Fibroblast of gingiva (primary cell): ENCODE measurements around the gene NR3C2.
"Not testable (repeated sequence)": the region's sequence is repeated elsewhere in the genome, so short reads cannot be mapped to it uniquely, and the experiment has no call there.

Source experiments
- DNase-seq: peaks from one replicate; pipeline ENCODE4 v3.0.0-alpha.2; 2011; ENCODE audit warnings: low read depth

Gene NR3C2

DNA sequence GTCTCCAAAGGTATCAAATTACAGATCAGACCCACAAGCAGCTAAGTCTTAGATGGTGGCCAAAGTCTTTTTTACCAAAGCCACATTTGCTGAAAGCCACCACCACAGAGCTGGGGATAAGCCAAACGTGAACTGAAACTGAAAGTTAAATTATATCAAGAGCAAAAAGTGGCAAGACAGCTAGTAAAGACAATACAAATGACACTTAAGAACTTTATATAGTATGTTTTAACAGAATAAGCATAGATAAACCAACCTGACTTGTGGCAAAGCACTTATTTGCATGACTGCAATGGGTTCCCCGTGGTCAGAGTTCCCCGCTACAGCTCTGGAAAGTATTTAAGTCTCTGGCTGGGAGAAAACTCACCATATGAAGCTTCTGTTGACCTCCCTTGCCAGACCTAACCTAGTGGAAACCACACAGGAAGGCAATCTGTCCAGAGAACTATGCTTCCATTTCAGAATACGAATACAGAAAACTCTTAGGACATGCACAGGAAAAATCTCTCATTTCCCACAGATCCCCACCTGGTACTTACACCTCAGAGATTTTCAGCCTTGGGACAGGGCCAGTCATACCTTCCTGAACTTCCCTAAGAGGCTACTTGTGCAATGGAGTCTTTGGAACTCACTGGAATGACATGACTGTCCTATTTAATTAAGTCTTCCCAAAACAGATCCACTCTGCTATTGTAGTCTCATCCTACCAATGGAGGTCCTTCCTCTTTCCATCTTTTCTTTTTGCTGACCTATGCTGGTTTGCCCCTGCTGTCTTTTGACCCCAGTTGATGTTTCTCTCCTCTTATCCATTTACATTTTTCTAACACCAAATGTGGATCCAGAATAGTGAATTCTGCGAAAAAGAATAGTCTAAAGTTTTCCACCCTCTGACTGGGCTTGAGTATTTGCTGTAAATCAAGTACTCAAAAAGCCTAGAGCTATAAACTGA lies 225.1 kb downstream of the NR3C2 start:
- DNase-seq = no peak

DNA sequence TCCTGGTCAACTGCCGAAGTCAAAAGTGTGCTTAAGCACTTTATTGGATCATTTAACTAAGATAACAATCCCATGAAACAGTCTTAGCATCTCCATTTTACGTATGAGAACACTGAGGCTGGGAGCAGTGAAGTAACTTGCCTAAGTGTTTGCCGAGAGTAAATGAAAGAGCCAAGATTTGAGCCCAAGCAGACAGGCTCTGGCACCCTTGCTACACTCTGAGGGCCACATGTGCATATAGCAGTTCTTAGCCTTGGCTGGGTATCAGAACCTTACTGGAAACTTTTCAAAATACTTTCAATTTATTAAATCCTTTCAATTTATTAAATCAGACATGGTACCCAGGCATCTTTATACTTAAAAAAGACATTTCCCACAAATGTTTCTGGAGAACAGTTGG lies 225.9 kb downstream of the NR3C2 start:
- no peak for DNase-seq

DNA sequence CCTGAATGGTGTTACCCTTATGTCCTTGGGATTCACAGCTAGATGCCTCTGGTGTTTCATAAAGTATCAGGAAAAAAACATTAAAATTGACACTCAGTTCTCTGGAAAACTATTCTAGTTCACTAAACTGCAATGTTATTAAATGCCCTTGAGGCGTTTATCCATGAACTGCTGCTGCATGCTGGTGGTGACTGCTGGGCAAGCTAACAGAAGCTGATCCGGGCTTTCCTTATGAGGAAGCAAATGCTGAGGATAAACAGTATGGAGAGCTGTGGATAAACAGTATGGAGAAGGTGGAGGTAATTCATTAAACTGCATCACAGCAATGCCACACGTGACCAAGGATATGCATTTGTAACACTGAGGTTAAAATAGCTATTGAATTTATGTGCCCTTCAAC lies 227.0 kb downstream of the NR3C2 start:
- DNase-seq = no peak

DNA sequence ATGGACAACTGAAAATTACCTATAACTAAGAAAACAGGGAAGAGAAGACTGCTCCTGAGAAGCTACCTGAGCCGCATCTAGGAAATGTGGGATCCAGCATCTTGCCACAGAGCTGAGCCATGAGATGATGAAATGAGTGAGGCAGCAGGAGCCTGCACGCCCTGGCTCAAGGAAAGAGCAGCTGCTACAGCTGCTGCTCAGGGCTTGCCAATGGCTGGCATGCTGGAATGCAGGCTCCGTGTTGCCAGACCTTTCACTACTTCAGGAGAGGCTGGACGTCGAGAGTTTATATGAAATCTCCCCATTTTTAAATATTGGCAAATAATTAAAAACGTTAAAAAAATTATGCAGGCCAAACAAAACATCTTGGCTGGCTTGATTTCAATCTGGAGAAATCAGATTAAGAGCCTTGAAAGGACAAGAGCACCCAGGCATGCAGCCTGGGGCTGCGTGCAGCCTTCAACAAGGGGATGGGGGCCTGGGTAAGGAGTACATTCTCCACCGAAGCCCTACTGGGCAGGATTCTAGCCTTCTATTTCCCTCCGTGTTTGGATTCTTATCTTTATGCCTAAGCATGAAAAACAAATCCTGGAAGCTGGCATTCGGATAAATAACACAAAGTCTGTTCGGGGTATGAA lies 227.6 kb downstream of the NR3C2 start:
- DNase-seq = peak; percentile 75

DNA sequence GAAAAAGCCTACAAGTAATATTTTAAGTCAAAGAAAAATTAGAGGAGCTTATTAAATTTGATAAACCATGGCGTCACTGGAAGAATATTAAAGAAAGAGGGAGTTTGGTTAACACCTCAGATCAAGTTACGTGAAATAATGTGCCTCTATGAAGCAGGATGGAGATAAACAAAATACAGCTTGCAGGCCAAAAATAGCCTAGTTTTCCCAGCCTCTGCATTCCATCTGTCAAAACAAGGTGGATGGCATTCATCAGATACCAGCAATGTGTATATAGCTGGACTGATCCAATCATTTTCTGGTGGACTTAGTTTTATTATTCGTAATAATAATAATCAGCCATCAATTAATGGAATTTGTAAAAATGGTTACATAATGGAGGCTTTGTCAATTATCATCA lies 230.7 kb downstream of the NR3C2 start:
- DNase-seq = no peak

DNA sequence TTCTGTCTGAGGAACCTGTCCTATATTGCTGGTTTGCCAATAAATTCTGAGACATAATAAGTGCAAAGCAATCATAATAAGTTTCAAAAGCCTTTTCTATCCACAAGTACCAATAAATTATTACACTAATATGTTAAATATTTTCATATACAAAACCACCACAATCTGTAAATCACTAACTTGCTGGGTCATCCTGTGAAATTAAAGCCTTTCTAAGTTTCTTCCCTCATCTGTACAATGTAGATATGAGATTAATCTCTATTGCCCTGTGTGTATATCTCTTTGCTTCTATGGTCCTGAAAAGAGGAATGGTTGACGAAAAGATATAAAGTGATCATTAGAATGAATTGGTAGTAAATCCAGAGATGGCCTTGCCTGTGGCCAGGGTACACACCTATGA lies 231.6 kb downstream of the NR3C2 start:
- DNase-seq = no peak

DNA sequence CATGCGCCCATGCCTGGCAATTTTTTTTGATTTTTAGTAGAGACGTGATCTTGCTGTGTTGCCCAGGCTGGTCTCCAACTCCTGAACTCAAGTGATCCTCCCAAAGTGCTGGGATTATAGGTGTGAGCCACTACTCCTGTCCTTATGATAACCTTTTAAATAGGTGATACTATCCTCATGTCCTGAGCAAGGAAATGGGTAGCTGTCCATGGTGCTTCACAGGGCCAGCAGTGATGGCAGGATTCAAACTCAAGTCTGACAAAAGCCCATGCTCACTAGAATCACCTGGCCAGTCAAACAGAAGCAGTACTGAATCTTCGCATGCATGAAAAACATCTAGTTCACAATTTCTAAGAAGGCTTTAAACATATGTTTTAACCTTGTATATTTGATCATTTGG lies 235.1 kb downstream of the NR3C2 start:
- DNase-seq = no peak

DNA sequence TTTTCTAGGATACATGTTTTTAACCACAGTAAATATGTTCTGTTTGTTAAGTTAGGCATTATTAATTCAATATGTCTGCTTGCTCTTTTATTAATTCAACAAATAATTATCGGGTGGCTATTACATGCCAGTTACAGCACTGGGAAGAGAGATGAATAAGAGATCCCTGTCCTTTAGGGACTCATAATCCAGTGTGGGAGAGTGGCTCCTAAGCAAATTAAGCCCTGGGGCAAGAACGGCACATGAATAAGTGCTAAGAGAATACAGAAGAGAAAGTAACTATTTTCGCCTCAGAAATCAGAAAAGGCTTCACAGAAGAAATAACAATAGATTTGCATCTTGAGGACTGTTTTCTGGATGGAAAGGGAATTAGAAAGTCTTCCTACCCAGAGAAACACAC lies 236.7 kb downstream of the NR3C2 start:
- DNase-seq = no peak

DNA sequence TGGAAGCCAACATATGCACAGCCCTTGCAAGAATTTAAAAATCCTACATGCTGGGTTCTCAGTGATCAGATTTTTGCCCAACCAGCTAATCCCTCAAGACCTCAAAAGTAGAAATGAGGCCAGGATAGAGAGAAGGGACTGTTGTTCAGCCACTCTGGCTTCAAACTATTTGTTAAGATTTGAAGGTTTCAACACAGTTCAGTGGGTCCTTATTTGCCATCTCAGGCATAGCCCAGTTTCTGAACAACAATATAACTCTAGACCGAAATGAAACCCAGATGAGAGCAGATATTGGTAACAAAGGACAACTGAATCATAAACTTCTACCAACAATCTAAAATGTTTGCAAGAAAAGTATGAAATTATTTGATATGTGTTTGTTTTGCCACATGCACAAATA lies 237.3 kb downstream of the NR3C2 start:
- DNase-seq = no peak

DNA sequence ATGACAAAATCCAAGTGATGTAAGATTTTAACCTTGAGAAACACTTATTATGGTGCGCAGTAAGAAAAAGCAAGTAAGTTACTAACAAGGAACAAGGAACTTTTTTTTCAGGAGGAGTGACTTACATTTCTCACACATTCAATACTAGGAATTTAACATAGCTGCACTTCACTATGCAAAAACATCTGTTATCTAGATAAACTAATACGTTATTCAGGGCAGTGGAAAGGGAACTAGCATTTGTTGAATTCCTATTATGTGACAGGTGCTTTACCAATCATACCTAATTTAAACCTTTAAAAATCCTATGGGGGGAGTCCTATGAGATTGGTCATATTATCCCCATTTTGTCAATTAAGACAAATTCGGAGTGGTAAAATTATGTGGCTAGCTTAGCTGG lies 238.0 kb downstream of the NR3C2 start:
- no peak for DNase-seq

DNA sequence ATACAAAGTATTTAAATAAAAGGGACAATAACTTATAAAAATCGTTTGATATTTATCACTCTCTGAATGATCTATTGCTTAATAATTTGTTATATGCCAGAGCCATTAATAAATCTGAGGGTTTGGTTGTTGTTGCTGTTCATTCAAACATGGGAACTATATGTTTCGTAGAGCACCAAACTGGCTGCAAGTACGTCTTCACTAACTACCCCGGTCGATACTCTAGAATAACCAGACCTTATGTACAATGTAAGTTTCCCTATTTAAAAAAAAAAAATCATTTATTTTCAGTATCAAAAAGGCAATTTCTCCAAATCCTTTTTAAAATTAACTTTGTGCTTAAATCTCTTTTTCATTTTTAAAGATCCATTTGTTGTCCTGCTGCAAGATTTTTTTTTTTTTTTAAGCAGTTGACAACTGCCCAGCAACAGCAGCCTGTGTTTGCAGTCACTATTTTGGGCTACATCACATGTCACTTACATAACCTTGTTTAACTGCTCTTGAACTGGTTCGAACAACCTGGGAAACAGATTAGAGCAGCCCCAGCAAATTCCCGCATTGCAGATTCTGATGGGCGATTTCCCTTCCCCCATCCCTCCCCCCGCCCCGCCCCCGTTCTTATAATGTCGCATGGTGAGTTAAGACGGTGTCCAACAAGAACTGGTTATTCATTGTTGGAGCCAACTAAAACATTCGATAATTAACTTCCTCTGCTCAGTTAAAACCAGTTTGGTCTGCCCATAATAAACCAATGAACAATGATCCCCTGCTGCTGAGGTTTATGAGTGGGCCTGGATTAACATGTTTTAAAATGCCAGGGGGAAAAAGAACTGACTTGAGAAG lies 238.9 kb downstream of the NR3C2 start:
- DNase-seq = no peak

DNA sequence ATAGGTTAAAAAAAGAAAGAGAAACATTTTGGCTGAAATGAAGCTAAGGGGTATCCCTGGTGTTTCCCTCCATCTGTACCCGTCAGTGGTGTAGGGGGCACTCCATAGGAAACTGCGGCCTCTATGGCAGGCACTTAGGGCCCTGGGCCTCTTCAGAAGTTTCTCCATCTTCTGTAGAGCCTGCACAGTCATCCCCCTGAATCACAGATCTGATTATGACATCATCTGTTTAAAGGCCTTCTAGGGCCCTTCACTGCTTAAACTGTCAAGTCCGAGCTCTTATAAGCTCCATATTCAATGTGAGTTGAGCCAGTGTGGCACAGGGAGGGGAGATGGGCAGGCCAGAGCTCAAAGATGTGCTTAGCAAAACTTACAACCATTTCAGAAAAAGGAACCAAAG lies 241.3 kb downstream of the NR3C2 start:
- no peak for DNase-seq

DNA sequence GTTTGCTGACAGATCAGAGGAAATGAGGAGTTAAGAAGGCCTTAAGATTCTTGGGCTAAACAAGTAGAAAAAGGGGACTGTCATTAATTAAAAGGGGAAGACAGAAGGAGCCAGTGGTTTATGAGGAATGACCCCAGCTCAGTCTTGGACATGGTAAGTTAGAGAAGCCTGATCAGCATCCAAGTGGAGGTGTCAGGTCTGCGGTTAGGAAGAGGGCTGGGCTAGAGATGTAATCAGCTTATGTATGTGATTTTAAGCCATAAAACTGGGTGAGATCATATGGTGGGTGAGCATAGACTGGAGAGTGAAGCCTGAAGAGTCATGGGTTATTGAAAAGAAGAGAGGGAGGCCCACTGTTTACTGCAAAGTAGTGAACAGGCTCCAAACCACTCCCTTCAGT lies 246.1 kb downstream of the NR3C2 start:
- DNase-seq = no peak

DNA sequence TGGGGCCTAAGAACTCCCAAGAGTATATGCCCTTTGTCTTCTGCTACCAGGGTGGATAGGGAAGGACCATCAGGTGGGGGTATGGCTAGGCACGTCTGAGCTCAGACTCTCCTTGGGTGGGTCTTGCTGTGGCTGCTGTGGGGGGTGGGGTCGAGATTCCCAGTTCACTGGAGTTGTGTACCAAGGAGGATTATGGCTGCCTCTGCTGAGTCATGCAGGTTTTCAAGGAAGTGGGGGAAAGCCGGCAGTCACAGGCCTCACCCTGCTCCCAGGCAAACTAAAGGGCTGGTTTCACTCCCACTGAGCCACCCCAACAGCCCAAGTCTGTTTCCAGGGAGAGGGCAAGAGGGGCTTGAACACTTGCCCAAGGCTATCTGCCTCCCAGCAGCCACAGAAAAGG lies 249.7 kb downstream of the NR3C2 start:
- DNase-seq = no peak

DNA sequence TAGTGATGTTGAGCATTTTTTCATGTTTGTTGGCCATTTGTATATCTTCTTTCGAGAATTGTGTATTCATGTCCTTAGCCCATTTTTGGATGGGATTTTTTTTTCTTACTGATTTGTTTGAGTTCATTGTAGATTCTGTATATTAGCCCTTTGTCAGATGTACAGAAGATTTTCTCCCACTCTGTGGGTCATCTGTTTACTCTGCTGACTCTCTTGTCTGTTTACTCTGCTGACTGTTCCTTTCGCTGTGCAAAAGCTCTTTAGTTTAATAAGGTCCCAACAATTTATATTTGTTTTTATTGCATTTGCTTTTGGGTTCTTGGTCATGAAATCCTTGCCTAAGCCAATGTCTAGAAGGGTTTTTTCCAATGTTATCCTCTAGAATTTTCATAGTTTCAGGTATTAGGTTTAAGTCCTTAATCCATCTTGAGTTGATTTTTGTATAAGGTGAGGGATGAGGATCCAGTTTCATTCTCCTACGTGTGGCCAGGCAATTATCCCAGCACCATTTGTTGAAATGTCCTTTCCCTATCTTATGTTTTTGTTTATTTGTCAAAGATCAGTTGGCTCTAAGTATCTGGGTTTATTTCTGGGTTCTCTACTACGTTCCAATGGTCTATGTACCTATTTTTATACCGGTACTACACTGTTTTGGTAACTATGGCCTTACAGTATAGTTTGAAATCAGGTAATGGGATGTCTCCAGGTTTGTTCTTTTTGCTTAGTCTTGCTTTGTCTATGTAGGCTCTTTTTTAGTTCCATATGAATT lies 254.6 kb downstream of the NR3C2 start:
- not testable (repeated sequence) for DNase-seq

DNA sequence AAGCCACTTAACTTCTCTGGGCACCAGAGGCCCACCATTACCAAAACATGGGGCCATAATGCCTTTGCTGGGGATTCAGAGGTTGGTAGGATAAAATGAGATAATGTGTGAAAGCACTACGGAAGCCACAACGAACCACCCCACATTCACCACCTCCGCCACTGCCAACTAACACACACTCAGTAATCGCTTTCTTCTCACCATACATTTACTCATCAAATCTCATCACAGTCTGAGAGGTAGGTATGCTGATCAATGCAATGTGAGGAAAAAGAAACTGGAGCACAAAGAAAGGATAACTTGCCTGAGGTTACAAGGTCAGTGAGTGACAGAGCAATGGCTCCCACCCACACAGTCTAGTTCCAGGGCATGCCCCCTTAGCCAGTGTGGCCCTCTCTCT lies 257.3 kb downstream of the NR3C2 start:
- DNase-seq = no peak

DNA sequence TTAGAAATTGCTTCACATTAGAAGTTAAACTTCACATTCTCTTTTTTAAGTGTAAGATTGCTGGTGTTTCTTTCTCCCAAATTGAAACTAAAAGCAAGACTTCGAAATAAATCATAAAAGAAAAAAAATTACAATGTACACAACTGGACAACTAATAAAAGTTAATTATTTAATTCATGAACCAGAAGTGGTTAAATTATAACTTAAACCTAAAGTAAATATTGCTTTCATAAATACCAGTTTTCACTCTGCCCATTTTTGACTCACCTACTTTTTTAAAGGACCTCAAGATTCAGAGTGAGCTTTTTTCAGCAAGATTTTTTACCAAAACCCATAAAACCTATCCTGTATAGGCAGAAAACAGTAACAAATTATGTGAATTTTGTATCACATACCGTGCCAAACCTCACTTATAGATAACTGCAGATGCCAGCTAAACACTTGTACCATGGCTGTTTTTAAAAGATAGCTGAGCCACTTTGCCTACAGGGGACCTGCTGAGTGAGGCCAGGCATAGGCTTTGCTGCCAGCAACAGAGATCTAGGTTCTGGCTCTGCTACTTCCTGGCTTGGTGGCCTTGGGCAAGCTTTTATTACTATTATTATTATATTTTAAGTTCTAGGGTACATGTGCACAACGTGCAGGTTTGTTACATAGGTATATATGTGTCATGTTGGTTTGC lies 259.8 kb downstream of the NR3C2 start:
- no peak for DNase-seq

DNA sequence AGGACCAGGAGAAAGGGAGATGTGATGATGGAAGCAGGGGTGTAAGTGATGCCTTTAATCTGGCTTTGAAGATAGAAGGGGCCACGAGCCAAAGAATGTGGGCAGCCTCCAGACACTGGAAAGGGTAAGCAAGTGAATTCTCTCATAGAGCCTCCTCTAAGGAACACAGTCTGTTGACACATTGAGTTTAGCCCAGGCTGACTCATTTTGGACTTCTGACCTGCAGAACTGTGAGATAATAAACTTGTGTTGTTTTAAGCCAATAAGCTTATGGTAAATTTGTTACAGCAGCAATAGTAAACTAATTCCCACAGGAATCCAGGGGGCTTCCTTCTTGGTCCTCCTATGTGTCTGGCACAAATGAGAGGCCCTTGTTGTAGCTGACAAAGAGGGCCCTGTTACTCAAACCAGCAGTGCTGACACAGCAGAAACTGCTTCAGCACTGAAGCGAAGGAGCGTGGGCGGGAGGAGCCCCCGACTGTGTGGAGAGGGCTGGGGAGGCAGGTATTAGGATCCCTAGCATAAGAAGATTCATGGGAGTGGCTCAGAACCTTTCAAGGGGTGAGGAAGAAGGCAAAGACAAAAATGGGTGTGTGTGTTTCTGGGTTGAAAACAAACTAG lies 268.7 kb downstream of the NR3C2 start:
- no peak for DNase-seq

DNA sequence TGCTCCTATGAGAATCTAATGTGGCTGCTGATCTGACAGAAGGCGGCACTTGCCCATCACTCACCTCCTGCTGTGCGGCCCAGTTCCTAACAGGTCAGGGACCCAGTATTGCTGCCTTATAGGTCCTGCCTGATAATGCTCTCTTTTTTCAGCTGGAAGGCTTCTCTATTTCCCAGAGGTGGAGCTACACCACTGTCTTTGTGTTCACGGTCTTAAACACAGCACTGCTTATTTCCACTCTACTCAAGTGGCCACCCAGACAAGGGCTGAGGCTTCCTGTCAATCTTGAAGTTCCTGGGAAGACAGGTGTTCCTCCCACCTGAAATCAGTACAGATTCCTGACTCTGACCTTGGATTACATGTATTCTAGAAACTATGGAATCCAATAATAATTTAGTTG lies 270.6 kb downstream of the NR3C2 start:
- DNase-seq = no peak

DNA sequence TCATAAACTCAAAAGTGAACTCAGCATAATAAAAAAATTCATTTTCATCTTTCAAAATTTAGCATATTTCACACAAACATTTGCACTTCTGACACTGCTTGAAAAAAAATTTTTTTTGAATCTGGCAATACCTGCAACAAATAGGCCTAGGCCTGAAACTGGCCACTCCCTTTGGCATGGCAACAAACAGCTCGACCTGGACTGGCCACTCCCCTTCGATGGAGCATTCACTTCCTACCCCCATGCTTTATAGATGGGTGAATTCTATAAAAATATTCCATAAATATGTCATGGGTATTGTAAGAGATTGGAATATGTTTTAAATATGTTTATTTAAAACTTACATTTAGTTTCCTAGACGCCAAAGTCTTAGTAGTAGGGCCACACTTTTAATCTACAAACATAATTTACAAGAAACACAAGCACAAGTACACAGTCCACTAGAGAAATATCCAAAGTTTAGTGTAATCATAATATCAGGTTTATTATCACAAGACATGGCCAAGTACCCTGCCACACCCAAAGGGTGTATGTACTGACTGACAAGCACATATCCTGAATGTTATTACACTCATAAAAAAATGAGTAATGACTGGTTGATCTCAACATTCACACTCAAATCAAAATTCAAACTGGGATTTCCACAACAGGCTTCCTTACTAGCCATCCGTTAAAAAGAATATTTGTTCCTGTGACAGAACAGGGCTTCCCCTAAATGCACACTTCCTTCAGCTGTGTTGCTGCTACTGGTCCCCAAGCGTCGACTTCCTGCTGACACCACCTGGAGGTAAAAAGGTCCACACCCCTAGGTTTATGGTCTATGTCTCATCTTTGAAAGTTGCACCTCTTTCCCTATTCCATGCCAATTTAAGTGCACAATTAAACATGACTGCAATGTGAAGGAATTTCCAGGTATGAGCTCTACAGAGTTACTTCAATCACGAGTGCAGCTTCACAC lies 271.5 kb downstream of the NR3C2 start:
- no peak for DNase-seq
